Spleen (tissue), 13 donors: ENCODE results near the gene PPP2R5D. TPM values are rescaled to one million over a fixed set of nuclear protein-coding genes. Genes with fewer than 3 reads are reported as not detected.

Experiments used
- DNase-seq: peaks from one replicate; pipeline ENCODE4 v3.0.0-alpha.2; 2020
- H3K27ac ChIP-seq, 8 donors: fragments of 200-600 bp; sonication (generic) in 7 of 8; 1 replicate in 4 of 8; 2 replicates in 4 of 8; pipeline versions ENCODE4 v1.5.0 to v1.8.0; 2016 to 2021; ENCODE audit warnings: inconsistent platforms in 4 of 8, mild to moderate bottlenecking in 4 of 8, moderate library complexity in 1 of 8
- H3K27me3 ChIP-seq, 7 donors: fragments of 200-600 bp; sonication (generic) in 6 of 7; replicated peaks in 1 of 7; 1 replicate in 4 of 7; 2 replicates in 3 of 7; pipeline versions ENCODE4 v1.5.0 to v1.8.0; 2016 to 2021; ENCODE audit warnings: inconsistent platforms in 3 of 7, mild to moderate bottlenecking in 1 of 7
- H3K36me3 ChIP-seq, 6 donors: fragments of 200-600 bp; sonication (generic) in 5 of 6; 1 replicate in 4 of 6; 2 replicates in 2 of 6; pipeline versions ENCODE4 v1.5.0 to v1.8.0; 2016 to 2021; ENCODE audit warnings: inconsistent platforms in 2 of 6
- H3K4me1 ChIP-seq, 6 donors: fragments of 200-600 bp; sonication (generic) in 5 of 6; 1 replicate in 3 of 6; 2 replicates in 3 of 6; pipeline versions ENCODE4 v1.5.0 to v1.8.0; 2016 to 2021; ENCODE audit warnings: inconsistent platforms in 3 of 6
- H3K4me3 ChIP-seq, 8 donors: fragments of 200-600 bp; sonication (generic) in 7 of 8; 1 replicate in 4 of 8; 2 replicates in 4 of 8; pipeline versions ENCODE4 v1.5.0 to v1.8.0; 2016 to 2021; ENCODE audit warnings: inconsistent platforms in 4 of 8, mild to moderate bottlenecking in 4 of 8, moderate library complexity in 2 of 8
- H3K9me3 ChIP-seq, 8 donors: fragments of 200-600 bp; sonication (generic) in 7 of 8; 1 replicate in 4 of 8; 2 replicates in 4 of 8; pipeline versions ENCODE4 v1.5.0 to v1.8.0; 2016 to 2021; ENCODE audit warnings: inconsistent platforms in 4 of 8
- CTCF ChIP-seq, 11 experiments: fragments of 200-600 bp in 7 of 11; fragments of 450-650 bp in 4 of 11; sonication (generic) in 4 of 11; IDR thresholded peaks in 8 of 11; conservative IDR thresholded peaks in 3 of 11; 1 replicate in 7 of 11; 2 replicates in 4 of 11; pipeline versions ENCODE4 v1.4.0 to v1.8.0; 2016 to 2021; ENCODE audit warnings: antibody characterized with exemption in 11 of 11, inconsistent platforms in 4 of 11, mild to moderate bottlenecking in 1 of 11
- POLR2A ChIP-seq, 3 donors: fragments of 450-650 bp; IDR thresholded peaks; one replicate each; pipeline ENCODE4 v1.5.1; 2017; ENCODE audit warnings: antibody characterized with exemption in 3 of 3, mild to moderate bottlenecking in 1 of 3
- POLR2AphosphoS5 ChIP-seq, 3 donors: sonication (generic); formaldehyde crosslinking; IDR thresholded peaks; one replicate each; pipeline ENCODE4 v1.5.1; 2017; ENCODE audit warnings: antibody characterized with exemption in 3 of 3
- WGBS, 5 donors: extraction: QIAGEN DNeasy Blood & Tissue Kit in 3 of 5; methylation state at CpG; one replicate each; pipeline versions ENCODE4 v1.1.5 to v1.1.7; 2013 to 2018; 5-methylcytosine and 5-hydroxymethylcytosine counted together
- intact Hi-C: fragments of 100-400 bp; cut with DNase I; formaldehyde crosslinking; loops from one replicate; pipeline ENCODE4 v1.15.0; 2023; ENCODE audit warnings: low total_unique reads
- long read RNA-seq, 2 donors: transcript quantifications; one replicate each; lab custom pipeline, GENCODE V29; 2026
- polyA plus RNA-seq, 3 donors: library from polyadenylated mRNA; stranded (reverse); fragments of 200-250 nt; gene quantifications; one replicate each; pipeline ENCODE4 v1.2.1, GENCODE V29; 2013
- total RNA-seq, 7 donors: library from RNA; depleted of rRNA in 3 of 7; stranded (reverse); fragments of >200 nt in 3 of 7; fragmentation: NEBNext Ultra II Directional in 4 of 7; extraction: Animal tissue kit (Norgen Biotek cat#: 25700) in 4 of 7; gene quantifications; one replicate each; pipeline versions ENCODE4 v1.1.0 to v1.2.1, GENCODE V29; 2016 to 2021
- donor health status: healthy with polysubstance abuse.
- donor health status: DM: no; HTN: no; CAD: no; lungs with moderate emphysema.
- donor health status: DM: no; HTN: no; CAD: no.
- donor health status: Bipolar disorder and iron deficiency.
- donor health status: healthy.
- donor health status: DM: no; HTN: no; CAD: no.
- donor health status: DM: yes; HTN: yes; CAD: no.

The PPP2R5D gene
- total RNA-seq (10 to 100 TPM; 23.6 to 40.2 (median 27.7) TPM), polyA plus RNA-seq (10 to 100 TPM; 15.3 to 18.1 (median 15.6) TPM)
- long read RNA-seq, donor 1, partial matches to known transcripts = 106 of 115 reads
- long read RNA-seq, donor 1, other reads (novel, unspliced or antisense) = 5 of 115 reads
- long read RNA-seq, donor 2, partial matches to known transcripts = 69 of 96 reads
- long read RNA-seq, donor 2, other reads (novel, unspliced or antisense) = 25 of 96 reads

- WGBS, 5 donors = 0 to 1% (median 1%) methylated on average over 41 to 59 of the region's 59 CpGs
- intact Hi-C loops = no loop called here
- DNase-seq = peak; percentile 97
Measured at GRCh38 chr6:42984001-42984923, at the start of gene PPP2R5D. Gene PPP2R5D (plus strand): TSS chr6:42984570. CDS start chr6:42984678, 108 bp downstream.

GRCh38 chr6:42935322-42935721, 49.0 kb upstream of the PPP2R5D start:
- no peak for DNase-seq
- intact Hi-C loops = no loop called here
- Histone ChIP-seq H3K27ac (peak overlapping the region in 3 of 8 donors; percentile 41 to 95 (median 94)), H3K27me3 (no peaks in the 10 kb centered on the region), H3K36me3 (peaks cover 3 to 92% (median 64%) of the 10 kb centered on the region in 6 donors), H3K9me3 (no peaks in the 10 kb centered on the region), H3K4me1 (peaks cover 36 to 84% (median 56%) of the 10 kb centered on the region in 6 donors), H3K4me3 (no peak overlapping the region)
- WGBS, 5 donors = 52 to 85% (median 68%) methylated on average over 7 of the region's 7 CpGs
- TF ChIP-seq CTCF (IDR thresholded peaks at IDR 0.05 in 8 of 11, conservative IDR thresholded peaks at IDR 0.05 in 3 of 11) (no peak), POLR2A (IDR thresholded peaks at IDR 0.05) (no peak), POLR2AphosphoS5 (IDR thresholded peaks at IDR 0.05) (no peak)

More at GRCh38 chr6:42984001-42984923, at the start of gene PPP2R5D:
- Histone ChIP-seq H3K27me3 (no peaks in the 10 kb centered on the region), H3K4me3 (peak within 1 kb of the TSS; percentile 77 to 94 (median 88)), H3K9me3 (no peaks in the 10 kb centered on the region), H3K27ac (peak within 1 kb of the TSS; percentile 78 to 93 (median 89)), H3K4me1 (peaks cover 27 to 70% (median 53%) of the 10 kb centered on the region in 6 donors), H3K36me3 (peaks cover 0 to 9% (median under 1%) of the 10 kb centered on the region in 6 donors)
- TF ChIP-seq POLR2A (IDR thresholded peaks at IDR 0.05) = peak in 1 of 3 donors; percentile 74
- TF ChIP-seq CTCF (IDR thresholded peaks at IDR 0.05 in 8 of 11, conservative IDR thresholded peaks at IDR 0.05 in 3 of 11) = peak in 9 of 11 experiments; percentile 12 to 68 (median 25)
- peak; percentile 85 to 97 (median 92) for TF ChIP-seq POLR2AphosphoS5 (IDR thresholded peaks at IDR 0.05)

- H3K27me3 ChIP-seq = no peaks in the 10 kb centered on the region
- no peak for DNase-seq
- 90 to 95% (median 93%) methylated on average over 11 of the region's 11 CpGs for WGBS, 5 donors
- peaks cover 3 to 98% (median 73%) of the 10 kb centered on the region in 6 donors for H3K36me3 ChIP-seq
- H3K4me3 ChIP-seq = no peak overlapping the region
- intact Hi-C loops = no loop called here
- H3K4me1 ChIP-seq = peaks cover 26 to 73% (median 45%) of the 10 kb centered on the region in 6 donors
- TF ChIP-seq CTCF (IDR thresholded peaks at IDR 0.05 in 8 of 11, conservative IDR thresholded peaks at IDR 0.05 in 3 of 11) (no peak), POLR2AphosphoS5 (IDR thresholded peaks at IDR 0.05) (no peak)
- H3K9me3 ChIP-seq = no peaks in the 10 kb centered on the region
- H3K27ac ChIP-seq = no peak overlapping the region
Measured at GRCh38 chr6:42936398-42936797, 48.0 kb upstream of the PPP2R5D start.
